GM11168 (cell line): Measurements from ENCODE around the gene GHRL.
"Not testable (repeated sequence)": the region's sequence is repeated elsewhere in the genome, so short reads cannot be mapped to it uniquely, and the experiment has no call there.

Experiments used
- in situ Hi-C: fragments of 300-500 bp; cut with MboI; formaldehyde crosslinking; loops from one replicate; pipeline ENCODE4 v1.12.0; 2022; ENCODE audit warnings: low sequenced_read_pairs; ENCODE audit not compliant: unreplicated experiment

GHRL gene

DNA sequence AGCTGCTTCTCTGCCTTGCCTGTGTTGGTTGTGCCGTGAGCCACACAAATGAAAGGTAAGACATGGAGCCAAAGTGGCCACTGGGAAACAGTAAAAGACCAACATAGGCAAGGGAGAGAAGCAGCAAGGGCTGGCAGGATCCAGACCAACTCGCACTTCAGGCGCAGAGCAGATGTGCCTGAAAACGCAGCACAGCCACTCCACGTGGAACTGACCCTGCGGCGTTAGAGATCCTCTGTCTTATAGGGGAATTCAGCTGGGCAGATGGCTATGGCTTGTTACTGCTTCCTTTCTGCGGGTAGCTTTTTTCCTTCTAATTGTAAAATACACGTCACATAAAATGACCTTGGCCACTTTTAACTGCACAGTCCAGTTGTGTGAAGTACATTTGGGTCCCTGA is 10.4 kb upstream of the GHRL start:
- in situ Hi-C loops: no loop called here

DNA sequence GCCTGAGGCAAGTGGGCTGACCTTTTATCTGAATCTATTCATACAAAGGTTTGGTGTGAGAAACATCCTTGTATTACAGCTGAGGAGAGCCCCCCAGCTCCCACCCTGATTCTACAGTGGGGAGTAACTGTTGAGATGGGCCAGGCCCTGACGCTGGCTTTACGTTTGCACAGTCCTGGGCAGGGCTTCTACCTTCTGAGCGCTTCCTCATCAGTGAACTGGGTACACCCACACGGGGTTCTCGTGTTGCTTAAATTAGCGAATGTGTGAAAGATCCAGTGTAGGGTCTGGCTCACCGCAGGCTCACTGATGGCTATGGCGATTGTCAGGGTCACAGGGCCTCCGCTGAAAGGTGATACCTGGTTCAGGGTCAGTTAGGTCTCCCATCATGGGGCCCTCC is 7.3 kb upstream of the GHRL start:
- in situ Hi-C loops: no loop called here

DNA sequence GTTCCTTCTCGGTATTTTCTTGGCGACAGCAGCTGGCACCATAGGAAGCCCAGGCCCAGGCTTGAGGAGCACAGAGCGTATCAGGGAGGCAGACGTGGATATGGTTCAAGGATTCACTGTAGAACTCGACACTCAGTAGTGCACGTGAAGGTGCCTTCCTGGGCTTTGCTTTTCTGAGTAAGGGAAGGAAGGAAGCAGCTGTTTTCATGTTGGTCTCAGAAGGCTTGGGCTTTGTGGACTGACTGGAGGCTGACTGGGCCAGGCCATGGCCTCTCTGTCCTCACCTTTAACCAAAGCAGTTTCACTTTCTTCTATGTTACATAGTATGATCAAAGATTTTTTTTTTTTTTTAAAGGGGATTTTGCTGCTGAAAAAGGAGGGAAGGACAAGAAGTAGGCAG is 6.9 kb upstream of the GHRL start:
- in situ Hi-C loops: no loop called here

DNA sequence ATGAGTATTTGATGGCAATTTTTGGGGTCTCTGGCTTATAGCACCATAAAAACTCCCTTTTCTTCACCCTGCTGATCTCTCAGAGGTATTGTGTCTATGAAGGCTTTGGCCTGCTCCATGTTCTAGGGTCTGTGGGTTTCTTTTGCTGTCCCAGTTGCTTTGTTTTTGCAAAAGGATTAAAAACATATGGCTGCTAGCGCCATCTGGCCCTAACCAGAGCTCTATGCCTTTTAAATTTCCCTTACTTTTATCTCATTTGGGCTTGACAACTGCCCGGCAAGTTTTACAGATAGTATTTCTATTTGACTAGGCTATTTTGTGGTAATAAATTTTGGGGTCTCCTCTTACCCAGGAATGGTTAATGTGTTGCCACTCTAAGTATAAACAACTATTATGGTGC is 6.4 kb upstream of the GHRL start:
- in situ Hi-C loops: no loop called here

DNA sequence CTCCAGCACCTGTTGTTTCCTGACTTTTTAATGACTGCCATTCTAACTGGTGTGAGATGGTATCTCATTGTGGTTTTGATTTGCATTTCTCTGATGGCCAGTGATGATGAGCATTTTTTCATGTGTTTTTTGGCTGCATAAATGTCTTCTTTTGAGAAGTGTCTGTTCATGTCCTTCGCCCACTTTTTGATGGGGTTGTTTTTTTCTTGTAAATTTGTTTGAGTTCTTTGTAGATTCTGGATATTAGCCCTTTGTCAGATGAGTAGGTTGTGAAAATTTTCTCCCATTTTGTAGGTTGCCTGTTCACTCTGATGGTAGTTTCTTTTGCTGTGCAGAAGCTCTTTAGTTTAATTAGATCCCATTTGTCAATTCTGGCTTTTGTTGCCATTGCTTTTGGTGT is 5.3 kb upstream of the GHRL start:
- in situ Hi-C loops: not testable (repeated sequence)

- in situ Hi-C loops: no loop called here
Observed at GRCh38 chr3:10294030-10294586, 1.4 kb upstream of the GHRL start.

DNA sequence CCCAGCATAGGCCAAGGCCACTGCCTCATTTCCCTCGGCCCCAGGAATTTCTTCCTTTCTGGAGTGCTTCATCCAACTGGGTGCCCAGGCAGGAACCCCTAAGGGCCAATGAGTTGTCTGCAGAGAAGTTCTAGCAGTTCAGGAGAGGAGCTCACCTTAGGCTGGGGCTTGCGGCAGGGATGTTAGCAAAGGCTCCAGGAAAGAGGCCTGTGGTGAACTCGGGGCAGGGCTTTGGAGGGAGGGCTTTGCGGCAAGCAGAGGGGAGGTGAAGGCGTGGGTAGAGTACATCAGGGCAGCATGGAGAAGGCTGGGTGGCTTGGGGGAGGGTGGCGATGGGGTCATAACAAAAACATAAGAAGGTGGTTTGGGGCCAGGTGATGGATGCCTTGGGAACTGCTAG is 1.1 kb downstream of the GHRL start:
- in situ Hi-C loops: no loop called here

DNA sequence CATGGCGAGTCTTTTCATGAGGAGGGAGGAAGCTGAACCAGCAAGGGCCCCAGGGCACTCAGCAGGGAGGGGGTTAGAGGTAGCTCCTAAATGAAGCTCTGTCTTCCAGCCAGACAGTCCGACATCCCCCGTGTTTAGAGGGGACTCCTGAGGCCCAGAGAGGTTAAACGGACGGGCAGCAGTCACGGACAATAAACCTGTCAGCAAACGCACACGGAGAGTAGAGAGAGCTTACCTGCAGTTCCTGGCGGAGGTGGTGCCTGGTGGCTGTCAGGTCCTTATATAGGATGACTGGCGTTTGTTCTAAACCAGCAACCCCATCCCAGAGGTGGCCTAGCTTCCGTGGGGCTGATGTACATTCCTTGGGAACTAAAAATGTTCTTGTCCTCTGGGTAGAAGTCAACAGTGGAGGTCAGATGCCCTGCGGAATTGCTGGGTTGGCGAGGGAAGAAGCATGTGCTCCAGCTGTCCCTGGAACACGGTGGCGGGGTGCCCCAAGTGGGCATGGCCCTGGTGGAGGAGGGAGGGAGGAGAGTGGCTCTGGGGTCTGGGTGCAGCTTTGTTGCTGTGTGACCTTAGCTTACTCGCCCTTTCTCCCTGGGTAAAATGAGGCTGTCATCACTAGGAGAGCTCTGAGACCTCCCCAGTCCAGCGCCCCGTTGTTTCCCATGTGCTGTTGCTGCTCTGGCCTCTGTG is 2.1 kb downstream of the GHRL start:
- in situ Hi-C loops: no loop called here

- in situ Hi-C loops: no loop called here
Observed at GRCh38 chr3:10289787-10290355, 2.9 kb downstream of the GHRL start.

GRCh38 chr3:10289077-10289476 is 3.7 kb downstream of the GHRL start:
- in situ Hi-C loops: no loop called here

DNA sequence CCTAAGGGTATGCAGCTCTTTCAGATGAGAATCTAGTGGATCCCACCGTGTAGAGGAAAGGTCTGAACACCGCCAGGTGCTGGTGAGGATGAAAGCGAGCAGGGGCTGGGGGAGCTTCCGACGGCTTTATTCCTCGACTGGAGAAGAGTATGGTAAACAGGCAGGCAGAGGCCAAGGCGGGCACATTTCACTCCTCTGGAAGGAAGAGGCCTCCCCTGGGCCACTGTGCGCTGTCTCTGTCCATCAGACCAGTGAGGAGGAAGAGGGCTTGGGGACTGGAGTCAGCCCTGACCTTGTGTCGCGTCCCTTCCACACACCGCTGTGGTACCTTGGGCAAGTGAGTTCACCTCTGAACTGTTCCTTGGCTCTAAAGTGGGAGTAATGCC is 4.2 kb downstream of the GHRL start:
- in situ Hi-C loops: no loop called here

GRCh38 chr3:10287936-10288574 is 4.7 kb downstream of the GHRL start:
- in situ Hi-C loops: no loop called here

DNA sequence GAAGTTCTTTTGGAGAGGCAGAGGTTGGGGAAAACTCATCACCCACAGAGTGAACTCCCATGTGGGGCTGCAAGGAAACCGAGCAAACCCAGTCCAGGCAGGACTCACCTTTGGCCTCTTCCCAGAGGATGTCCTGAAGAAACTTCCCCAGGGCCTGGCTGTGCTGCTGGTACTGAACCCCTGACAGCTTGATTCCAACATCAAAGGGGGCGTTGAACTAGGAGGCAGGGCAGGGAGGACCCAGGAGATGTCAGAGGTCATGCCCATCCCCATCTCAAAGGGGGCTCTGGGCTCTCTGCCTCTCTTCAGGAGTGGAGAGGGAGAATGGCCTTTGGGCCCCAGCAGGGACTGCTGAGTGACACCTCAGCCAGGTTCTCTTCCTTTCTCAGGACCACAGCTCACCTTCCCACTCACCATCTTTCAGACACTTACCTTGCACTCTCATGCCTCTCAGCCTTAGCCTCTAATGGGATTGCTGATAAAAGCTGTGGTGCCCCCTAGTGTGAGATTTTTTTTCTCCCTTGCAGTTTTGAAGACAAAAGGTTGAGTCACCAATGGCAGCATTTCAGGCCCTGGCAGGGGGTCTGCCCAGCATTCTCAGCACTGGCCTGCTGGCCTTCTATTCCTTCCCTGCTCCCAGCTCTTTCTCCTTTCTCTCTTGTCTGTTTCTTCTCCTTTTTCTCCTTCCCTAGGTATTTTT is 6.0 kb downstream of the GHRL start:
- in situ Hi-C loops: no loop called here

DNA sequence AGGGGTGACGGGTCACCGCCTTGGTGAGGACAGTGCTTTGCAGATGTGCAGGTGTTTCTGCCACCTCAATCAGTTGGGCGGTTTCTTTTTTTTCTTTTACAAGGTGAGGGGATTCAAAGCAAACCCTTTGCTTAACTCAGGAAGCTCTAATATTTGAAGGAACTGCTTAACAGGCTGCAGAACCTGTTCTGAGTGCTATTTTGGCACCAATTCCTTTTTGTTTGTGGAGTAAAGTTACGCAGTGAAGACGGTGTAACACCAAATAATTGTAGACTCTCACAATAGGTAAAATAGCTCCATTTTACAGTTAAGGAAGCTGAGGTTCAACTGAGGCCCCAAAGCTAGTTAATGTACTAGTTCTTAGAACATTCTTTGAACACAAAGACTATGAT is 6.6 kb downstream of the GHRL start:
- in situ Hi-C loops: no loop called here

- in situ Hi-C loops: no loop called here
Observed at GRCh38 chr3:10285272-10286132, 7.2 kb downstream of the GHRL start.

DNA sequence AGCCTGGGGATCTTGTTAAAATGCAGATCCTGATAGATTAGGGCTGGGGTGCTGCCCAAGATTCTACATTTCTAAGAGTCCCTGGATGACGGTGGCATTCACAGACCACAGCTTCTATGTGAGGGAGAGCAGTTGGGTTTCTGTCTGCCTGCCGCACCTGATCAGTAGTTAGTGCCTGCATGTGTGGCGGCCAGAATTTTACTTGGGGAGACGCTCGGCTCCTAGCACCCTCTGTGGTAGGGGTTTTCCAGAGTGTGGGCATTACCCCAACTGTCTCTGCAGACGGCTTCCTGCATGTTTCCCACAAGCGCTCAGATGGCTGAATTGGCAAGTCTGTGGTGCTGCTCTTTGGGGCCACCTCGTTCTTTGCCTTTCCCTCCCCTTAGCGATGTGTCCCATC is 8.3 kb downstream of the GHRL start:
- in situ Hi-C loops: no loop called here

- in situ Hi-C loops: no loop called here
Observed at GRCh38 chr3:10283638-10284037, 9.1 kb downstream of the GHRL start.

GRCh38 chr3:10281951-10282350 is 10.8 kb downstream of the GHRL start:
- in situ Hi-C loops: no loop called here

GRCh38 chr3:10280571-10280970 is 12.2 kb downstream of the GHRL start:
- in situ Hi-C loops: no loop called here

DNA sequence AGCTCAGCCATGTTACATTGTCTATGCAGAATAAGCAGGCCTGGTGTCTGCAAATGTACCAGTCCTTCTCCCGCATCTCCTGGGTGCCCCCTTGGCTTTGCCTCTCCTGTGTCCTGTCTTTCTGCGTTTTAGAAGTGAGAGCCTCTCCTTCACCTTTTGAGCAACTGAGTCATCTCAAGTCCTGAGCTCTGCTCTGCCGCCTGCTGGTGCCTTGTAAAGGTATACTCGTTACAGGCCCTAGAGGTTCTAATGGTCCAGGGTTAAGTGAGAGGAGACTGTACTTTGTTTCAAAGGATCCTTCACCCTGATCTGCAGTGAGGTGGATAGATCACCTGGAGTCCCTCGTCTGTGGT is 12.6 kb downstream of the GHRL start:
- in situ Hi-C loops: no loop called here
